Testis (tissue), 2 donors: Measurements from ENCODE around the gene AAK1.

Source experiments
- POLR2A ChIP-seq: fragments of 450-650 bp; IDR thresholded peaks from one replicate; pipeline ENCODE4 v1.6.1; 2017; ENCODE audit warnings: antibody characterized with exemption, mild to moderate bottlenecking, moderate library complexity
- TF ChIP-seq, protein P1 (sequence below), 3 experiments: fragments of 450-650 bp in 2 of 3; fragments of 200-600 bp in 1 of 3; sonication (generic) in 1 of 3; IDR thresholded peaks; one replicate each; pipeline ENCODE4 v1.5.1; 2016 to 2019; ENCODE audit warnings: antibody characterized with exemption in 3 of 3, mild to moderate bottlenecking in 2 of 3, moderate library complexity in 1 of 3

- TF ChIP-seq, protein P1, sequence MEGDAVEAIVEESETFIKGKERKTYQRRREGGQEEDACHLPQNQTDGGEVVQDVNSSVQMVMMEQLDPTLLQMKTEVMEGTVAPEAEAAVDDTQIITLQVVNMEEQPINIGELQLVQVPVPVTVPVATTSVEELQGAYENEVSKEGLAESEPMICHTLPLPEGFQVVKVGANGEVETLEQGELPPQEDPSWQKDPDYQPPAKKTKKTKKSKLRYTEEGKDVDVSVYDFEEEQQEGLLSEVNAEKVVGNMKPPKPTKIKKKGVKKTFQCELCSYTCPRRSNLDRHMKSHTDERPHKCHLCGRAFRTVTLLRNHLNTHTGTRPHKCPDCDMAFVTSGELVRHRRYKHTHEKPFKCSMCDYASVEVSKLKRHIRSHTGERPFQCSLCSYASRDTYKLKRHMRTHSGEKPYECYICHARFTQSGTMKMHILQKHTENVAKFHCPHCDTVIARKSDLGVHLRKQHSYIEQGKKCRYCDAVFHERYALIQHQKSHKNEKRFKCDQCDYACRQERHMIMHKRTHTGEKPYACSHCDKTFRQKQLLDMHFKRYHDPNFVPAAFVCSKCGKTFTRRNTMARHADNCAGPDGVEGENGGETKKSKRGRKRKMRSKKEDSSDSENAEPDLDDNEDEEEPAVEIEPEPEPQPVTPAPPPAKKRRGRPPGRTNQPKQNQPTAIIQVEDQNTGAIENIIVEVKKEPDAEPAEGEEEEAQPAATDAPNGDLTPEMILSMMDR (IDR thresholded peaks at IDR 0.05), result no peak
- TF ChIP-seq POLR2A, result no peak
Measured at GRCh38 chr2:69641471-69641870, 2.1 kb downstream of the AAK1 start.
